NCI-H524 treated with DMSO at 0.1 percent for 48 hours (cell line): Measurements from ENCODE around the gene KCNE1.
"Not testable (repeated sequence)": the region's sequence is repeated elsewhere in the genome, so short reads cannot be mapped to it uniquely, and the experiment has no call there.

Source experiments
- DNase-seq: peaks from one replicate; lab custom pipeline; 2025; lab: John Stamatoyannopoulos, UW

KCNE1 gene

DNA sequence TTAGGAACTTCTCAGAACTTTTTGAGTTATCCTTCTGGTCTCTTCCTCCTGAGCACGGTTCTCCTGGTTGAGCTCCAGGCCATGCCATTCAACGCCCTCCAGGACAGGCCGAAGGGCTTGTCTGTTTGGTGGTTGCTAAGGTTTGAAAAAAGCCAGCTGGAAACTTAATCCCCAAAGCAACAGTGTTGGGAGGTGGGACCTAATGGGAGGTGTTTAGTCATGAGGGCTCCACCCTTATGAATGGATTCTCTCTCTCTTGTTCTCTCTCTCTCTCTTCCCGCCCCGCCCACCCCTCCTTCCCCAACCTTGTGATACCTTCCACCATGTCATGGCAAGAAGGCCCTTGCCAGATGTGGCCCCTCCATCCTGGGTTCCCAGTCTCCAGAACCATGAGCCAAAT, 829 bp downstream of the KCNE1 start:
- no peak for DNase-seq

DNA sequence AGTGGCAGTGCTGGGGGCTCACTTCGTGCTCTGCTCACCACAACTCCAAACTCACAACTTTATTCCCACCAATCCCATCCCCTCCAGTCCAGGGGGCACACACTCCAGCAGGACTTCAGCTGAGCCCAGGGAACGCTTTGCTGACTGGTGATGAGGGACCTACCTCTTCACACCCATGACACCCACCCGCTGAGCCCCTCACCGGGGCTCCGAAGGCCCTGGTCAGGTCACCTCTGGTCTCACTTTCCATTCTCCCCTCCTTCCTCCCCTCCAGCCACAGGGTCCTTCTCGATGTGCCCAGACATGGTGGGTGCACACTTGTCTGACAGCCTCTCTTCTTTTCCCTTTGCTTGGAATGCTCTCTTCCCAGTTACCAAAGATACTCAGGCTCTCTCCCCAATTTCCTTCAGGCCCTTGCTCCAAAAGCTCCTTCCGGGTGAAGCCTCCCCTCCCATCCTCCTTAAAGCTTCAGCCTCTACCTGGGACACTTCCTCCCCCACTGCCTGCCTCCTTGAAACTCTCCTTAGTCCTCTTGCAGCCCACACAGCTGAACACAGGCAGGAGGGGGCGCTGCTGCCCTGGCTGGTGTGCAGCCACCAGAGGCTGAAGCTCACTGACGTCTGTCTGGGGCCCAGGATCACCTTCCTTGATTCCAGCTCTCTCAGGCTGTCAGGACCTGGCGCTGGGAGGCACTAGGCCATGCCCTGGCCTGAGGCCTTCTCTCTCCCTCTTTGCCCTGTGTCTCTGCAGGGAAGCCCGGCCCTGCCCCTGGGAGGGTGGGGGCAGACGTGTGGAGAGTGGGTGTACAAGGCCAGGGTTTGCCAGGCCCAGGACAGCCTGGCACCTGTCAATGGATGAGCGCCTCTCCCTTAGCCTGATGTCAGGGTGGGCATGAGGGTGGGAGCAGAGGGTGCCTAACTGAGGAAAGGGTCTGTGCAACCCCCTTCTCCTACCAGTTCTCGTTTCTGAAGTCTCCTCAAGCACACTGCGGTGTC, 1.6 kb downstream of the KCNE1 start:
- DNase-seq = no peak

- no peak for DNase-seq
These were observed 2.9 kb downstream of the KCNE1 start for GRCh38 chr21:34509151-34509550.

- DNase-seq = no peak
These were observed 7.4 kb downstream of the KCNE1 start for GRCh38 chr21:34504595-34504994.

DNA sequence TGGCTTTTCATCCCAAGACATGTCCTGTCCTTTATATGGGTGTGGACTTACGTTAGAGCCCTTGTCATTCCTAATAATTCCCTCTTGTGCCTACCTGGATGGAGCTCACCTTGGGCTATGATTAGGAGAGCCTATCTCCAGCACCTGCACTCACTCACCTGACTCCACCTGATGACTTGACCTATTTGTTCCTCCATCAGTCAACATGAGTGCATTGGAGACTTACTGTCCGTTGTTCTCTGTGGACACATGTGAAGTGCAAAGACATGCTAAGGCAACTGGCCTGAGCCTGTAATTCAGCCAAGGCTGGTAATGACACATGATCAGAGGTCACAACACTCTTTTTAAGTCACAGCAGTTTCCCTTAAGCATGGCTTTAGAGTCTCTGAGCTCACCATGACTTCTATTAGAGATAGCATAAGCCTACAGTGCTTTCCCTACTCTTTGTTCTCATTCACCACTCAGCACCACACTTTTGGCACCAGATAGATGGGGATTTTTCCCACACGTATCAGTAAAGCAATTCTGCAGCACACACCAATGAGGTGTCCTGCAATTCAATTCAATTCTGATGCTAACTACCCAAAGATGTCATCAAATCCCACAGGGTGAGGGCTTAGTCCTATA, 9.4 kb downstream of the KCNE1 start:
- no peak for DNase-seq

DNA sequence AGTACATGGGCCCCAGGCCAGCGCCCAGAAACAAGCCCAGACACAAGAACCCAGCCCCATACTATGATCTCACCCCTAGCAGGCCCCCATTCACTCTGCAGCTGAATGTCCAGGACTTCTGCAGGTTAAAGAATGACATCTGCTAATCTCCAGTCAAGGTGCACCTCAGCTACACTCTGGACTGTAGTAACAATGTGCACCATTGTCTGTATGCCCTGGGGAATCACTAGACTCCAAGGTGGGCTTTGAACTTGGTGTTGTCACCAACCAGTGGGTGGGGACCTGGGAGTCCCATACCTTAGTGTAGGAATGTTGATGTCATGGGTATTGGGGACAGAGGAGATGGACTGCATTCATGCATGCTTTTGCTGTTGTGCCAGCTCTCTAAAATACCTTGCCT, 10.3 kb downstream of the KCNE1 start:
- DNase-seq = no peak

- no peak for DNase-seq
These were observed 11.8 kb downstream of the KCNE1 start for GRCh38 chr21:34500191-34500590.

DNA sequence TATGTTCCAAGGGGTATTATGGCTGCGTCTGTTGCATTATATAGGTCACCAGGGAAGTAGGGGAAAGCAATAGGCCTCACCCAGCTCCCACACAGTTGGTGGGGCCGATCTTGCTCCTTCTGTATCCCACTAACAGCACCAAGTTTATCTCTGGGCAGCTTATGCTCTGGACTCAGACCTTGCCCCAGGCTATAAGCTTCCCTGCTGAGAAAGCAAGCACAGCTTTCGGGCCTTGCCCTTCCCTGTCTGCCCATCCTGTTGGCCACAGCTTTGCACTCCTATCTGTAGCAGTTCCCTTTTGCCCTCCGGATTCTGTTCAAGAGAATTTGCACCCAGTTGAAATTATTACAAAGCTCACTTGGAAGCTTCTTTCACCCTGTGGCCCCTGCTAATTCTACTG, 12.9 kb downstream of the KCNE1 start:
- DNase-seq = no peak

GRCh38 chr21:34498623-34499022, 13.4 kb downstream of the KCNE1 start:
- no peak for DNase-seq

GRCh38 chr21:34483854-34484253, 28.2 kb downstream of the KCNE1 start:
- not testable (repeated sequence) for DNase-seq

DNA sequence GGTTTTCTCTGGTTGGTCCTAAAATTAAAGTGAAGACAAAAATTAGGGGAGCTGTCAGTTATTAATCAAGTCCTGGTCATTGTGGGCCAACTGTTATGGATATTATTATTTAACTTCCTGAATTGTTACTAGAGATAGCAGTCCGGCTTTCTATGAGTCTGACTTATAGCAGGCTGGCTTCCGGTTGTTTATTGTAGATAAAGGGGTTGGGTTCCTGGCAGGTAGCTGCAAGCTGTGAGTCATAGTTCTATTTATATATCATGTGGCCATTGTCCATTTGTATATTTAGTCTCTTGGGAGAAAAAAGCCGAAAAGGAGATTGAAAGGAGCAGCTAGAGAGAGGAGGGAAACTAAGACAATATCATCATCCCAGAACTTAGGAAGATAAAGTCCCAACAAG, 28.6 kb downstream of the KCNE1 start:
- DNase-seq = not testable (repeated sequence)

GRCh38 chr21:34467333-34467732, 44.7 kb downstream of the KCNE1 start:
- DNase-seq = not testable (repeated sequence)

DNA sequence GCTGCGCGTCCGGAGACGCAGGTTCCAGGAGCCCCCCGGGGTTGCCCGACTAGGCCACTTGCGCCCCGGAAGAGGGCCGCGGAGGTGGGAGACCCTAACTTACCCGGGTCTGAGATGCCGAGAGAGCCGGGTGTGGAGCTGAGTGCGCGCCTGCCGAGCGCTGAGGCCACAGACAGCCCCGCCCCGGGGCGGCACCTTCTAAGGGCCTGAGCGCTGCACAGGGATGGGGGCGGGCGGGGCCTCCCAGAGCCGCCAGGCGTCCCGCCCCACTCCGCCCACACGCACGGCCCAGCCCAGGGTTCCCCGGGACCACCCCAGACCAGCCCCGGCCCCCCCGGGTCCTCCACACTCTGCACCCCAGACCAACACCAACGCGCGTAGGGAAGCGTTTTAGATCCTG, 52.6 kb downstream of the KCNE1 start:
- DNase-seq = not testable (repeated sequence)

GRCh38 chr21:34458266-34458665, 53.7 kb downstream of the KCNE1 start:
- DNase-seq = not testable (repeated sequence)

GRCh38 chr21:34456180-34456579, 55.8 kb downstream of the KCNE1 start:
- DNase-seq = not testable (repeated sequence)

DNA sequence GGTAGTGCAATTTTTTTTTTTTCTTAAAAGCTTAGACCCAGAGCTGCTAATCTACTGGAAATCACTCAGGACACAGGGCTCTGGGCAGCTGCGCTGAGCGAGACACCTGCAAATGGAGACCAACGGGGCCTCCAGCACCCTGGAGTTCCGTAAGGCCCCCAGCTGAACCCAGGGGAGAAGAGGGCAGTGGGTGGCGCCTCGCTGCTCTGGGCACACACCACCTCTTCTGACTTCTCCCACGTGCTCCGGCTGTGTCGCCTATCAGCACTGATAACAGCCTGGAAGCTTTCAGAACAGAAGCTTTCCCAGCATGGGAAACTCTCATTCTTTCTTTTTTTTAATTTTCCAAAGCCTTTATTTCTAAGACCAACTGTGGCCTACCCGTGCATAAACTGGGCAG, 56.4 kb downstream of the KCNE1 start:
- DNase-seq = not testable (repeated sequence)

DNA sequence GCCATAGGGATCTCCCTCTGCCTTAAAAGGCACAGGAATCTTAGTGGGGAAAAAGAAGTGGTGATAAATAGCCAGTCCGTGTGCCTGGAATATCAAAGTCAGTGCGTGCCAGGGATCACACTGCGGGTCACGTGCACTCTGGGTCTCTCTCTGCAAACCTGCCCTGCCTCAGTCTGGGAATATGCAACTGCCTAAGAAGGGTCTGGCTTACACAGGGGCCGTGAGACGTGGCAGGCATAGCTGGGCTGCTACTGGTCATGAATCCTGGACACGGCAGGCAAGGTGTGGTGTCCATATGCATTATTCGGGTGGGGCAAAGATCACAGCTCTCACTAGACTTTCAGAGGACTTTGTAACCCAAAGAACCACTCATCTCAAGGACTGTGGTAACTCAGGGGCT, 65.0 kb downstream of the KCNE1 start:
- DNase-seq = not testable (repeated sequence)

DNA sequence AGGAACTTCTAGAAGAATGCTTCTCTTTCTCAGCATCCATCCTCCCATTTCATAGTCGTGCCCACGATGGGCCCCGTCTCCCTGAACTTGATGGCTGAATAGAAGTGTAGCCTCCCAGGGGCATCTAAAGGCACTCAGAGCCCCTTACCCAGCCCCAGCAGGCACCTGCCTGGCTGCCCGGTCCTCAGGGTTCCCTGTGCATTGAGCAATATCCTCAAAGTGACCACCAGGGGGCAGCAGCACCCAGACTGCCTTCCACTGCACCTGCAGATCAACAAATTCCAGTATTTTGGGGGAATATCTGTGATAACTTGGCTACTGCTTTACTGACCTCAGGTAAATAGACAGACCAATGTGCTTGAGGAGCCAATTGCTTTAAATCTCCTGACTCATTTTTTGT, 68.5 kb downstream of the KCNE1 start:
- not testable (repeated sequence) for DNase-seq

- not testable (repeated sequence) for DNase-seq
These were observed 82.3 kb downstream of the KCNE1 start for GRCh38 chr21:34429710-34430109.

GRCh38 chr21:34428441-34428840, 83.6 kb downstream of the KCNE1 start:
- DNase-seq = not testable (repeated sequence)

DNA sequence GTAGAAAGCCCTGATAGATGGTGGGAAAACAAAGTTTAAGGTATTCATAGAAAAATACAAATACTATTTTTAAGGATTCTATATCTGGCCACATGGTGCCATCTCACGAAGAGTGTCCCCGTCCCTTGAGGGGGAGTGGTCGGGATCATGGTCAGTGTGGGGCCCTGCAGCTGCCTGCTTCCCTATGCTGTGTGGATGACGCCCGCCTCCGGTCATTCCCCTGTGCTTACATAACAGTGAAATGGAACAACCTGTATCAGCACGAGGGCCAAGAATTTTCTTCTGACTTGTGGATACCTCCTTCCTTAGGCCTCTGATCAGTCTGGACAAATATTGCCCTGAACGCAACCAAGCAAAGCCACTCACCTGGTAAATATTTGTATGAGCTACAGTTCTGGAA, 84.7 kb downstream of the KCNE1 start:
- not testable (repeated sequence) for DNase-seq

DNA sequence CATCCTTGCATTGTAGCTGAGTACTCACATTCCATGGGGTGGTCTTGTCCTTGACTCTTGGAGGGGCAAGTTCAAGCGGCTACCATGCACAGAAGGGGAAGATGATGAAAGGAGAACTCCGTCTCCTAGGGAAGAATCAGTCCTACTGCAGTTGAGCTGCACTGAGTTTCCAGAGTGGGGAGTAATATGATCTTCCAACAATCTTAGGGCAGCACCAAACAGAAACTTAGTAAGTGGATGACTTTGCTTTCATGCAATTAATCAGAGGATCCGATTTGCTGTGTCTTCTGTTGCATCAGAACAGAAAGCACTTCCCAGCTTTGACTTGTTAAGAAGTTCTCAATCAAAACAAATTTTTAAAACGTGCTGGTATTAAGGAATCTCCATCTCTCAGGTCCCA, 88.2 kb downstream of the KCNE1 start, which contains the start of gene SMIM34:
SMIM34 (minus strand) TSS at position 147 of the 400 bp plus-strand sequence; CDS start at position 35, 112 bp downstream.
- not testable (repeated sequence) for DNase-seq
